Nephron progenitor cell (in vitro differentiated cells): ENCODE measurements around the gene STUB1.
A peak's percentile ranks its signal among the peaks of the same experiment; 100 is the strongest.

Experiments used
- DNase-seq: peaks from one replicate; pipeline ENCODE4 v3.0.0; 2021
- H3K27ac Mint-ChIP-seq: 2 replicates; pipeline ENCODE4 v1.8.0; 2021; ENCODE audit warnings: mild to moderate bottlenecking, moderate library complexity, mixed read lengths
- H3K27me3 Mint-ChIP-seq: 2 replicates; pipeline ENCODE4 v1.8.0; 2021; ENCODE audit warnings: mild to moderate bottlenecking, low read depth, mixed read lengths; ENCODE audit not compliant: poor library complexity
- H3K36me3 Mint-ChIP-seq: 2 replicates; pipeline ENCODE4 v1.8.0; 2021; ENCODE audit warnings: low read depth, mixed read lengths
- H3K4me1 Mint-ChIP-seq: 2 replicates; pipeline ENCODE4 v1.8.0; 2021; ENCODE audit warnings: mixed read lengths
- H3K4me3 Mint-ChIP-seq: 2 replicates; pipeline ENCODE4 v1.8.0; 2021; ENCODE audit warnings: mild to moderate bottlenecking, moderate library complexity, mixed read lengths
- H3K9me3 Mint-ChIP-seq: 2 replicates; pipeline ENCODE4 v1.8.0; 2021; ENCODE audit warnings: mild to moderate bottlenecking, moderate library complexity, mixed read lengths
- TF ChIP-seq, protein P1 (sequence below): fragments of 200-600 bp; sonication (generic); IDR thresholded peaks from 2 replicates; pipeline ENCODE4 v1.5.0; 2021; ENCODE audit warnings: antibody characterized with exemption

The STUB1 gene

DNA sequence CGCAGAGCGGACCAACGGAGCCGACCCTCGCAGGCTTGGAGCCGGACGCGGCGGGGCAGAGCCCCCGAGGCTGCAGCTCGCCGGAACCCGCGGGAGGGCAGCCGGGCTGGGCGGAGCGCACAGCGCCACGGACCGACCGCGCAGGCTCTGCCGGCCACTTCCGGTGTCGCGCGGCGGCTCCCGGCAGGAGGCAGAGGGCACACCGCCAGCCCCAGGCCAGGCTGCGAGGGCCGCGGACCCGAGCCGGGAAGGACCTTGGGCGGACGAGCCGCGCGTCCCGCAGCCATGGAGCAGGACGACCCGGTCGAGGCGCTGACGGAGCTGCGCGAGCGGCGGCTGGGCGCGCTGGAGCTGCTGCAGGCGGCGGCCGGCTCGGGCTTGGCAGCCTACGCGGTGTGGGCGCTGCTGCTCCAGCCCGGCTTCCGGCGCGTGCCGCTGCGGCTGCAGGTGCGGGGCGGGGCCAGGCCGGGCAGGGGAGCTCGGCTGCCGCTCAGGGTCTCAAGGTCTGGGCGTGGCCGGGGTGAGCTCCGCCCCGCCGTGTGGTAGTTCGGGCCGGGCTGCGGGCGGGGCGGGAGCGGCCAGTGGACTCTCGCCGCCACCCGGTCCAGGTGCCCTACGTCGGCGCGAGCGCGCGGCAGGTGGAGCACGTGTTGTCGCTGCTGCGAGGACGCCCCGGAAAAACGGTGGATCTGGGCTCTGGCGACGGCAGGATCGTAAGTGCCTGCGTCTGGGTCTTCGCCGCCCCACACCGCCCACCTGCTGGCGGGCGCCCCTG lies 41.0 kb downstream of the STUB1 start, which contains the start of gene ANTKMT:
TSS of gene ANTKMT (plus strand) at position 157 of the 775 bp plus-strand sequence. CDS start at position 286, 129 bp downstream.
- H3K9me3 Mint-ChIP-seq = no peaks in the 10 kb centered on the region
- H3K36me3 Mint-ChIP-seq = no peaks in the 10 kb centered on the region
- TF ChIP-seq, protein P1, sequence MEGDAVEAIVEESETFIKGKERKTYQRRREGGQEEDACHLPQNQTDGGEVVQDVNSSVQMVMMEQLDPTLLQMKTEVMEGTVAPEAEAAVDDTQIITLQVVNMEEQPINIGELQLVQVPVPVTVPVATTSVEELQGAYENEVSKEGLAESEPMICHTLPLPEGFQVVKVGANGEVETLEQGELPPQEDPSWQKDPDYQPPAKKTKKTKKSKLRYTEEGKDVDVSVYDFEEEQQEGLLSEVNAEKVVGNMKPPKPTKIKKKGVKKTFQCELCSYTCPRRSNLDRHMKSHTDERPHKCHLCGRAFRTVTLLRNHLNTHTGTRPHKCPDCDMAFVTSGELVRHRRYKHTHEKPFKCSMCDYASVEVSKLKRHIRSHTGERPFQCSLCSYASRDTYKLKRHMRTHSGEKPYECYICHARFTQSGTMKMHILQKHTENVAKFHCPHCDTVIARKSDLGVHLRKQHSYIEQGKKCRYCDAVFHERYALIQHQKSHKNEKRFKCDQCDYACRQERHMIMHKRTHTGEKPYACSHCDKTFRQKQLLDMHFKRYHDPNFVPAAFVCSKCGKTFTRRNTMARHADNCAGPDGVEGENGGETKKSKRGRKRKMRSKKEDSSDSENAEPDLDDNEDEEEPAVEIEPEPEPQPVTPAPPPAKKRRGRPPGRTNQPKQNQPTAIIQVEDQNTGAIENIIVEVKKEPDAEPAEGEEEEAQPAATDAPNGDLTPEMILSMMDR = no peak
- H3K4me3 Mint-ChIP-seq = peak within 1 kb of the TSS; percentile 86
- peak; percentile 93 for DNase-seq
- peaks cover 24% of the 10 kb centered on the region for H3K4me1 Mint-ChIP-seq
- H3K27me3 Mint-ChIP-seq = peaks cover 4% of the 10 kb centered on the region
- H3K27ac Mint-ChIP-seq = peak within 1 kb of the TSS; percentile 96

DNA sequence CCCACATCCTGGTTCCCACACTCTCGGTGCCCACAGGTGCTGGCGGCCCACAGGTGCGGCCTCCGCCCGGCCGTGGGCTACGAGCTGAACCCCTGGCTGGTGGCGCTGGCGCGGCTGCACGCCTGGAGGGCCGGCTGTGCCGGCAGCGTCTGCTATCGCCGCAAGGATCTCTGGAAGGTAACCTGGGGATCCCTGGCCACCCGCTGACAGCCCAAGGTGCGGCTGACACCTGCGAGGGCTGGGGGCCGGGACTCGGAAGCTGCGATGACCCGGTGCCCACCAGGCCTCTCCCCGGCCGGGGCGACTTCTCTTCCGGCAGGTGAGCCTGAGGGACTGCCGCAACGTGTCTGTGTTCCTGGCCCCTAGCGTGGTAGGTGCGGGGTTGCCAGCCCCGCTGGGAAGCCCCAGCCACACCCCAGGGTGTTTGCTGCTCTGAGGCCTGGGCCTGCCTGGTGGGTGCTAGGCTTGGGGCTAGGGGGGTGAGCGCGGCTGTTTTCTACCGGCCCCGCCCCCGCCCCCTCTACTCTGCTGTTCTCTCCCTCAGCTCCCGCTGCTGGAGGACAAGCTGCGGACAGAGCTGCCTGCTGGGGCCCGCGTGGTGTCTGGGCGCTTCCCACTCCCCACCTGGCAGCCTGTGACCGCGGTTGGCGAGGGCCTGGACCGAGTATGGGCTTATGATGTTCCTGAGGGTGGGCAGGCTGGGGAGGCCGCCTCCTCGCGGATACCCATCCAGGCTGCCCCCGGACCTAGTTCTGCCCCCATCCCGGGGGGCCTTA lies 41.7 kb downstream of the STUB1 start:
- H3K27me3 Mint-ChIP-seq = peaks cover 7% of the 10 kb centered on the region
- DNase-seq = no peak
- no peak overlapping the region for H3K27ac Mint-ChIP-seq
- no peaks in the 10 kb centered on the region for H3K9me3 Mint-ChIP-seq
- TF ChIP-seq, protein P1 = no peak
- H3K36me3 Mint-ChIP-seq = no peaks in the 10 kb centered on the region
- peak overlapping the region; percentile 40 for H3K4me3 Mint-ChIP-seq
- H3K4me1 Mint-ChIP-seq = peaks cover 20% of the 10 kb centered on the region

DNA sequence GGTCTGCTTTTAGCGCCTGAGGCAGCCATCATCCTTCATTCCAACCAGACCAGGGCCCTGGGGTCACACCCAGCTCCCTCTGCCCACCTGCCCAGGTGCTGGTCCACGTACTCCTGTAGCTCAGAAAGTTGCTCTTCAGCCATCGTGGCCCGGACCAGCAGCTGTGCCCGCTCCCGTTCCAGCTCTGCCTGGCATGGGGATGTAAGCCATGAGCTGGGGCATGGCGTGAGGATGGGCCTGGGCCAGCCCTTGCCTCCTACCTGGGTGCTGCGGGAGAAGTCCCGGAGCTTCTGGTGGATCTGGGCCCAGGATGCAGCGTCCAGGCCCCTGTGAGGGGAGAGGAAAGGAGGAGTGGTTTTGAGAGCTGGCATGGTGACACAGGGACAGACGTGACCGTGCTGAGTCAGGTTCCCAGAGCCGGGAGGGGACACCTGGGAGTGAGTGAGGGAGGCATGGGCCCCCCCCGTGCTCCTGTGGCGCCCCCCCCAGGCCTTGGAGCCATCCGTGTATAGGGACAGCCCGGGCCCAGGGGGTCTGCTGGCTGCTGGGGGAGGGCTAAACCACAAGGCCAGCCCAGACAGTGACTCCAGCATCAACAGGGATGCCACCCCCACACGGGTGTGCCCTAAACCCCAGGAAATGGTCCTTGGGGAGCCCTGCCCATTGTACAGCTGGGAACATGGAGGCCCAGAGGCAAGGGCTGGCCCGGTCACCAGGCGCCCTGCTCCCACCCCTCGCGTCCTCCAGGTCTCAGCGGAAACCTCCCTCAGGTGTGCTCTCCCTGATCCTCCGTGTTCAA lies 42.8 kb downstream of the STUB1 start:
- H3K27me3 Mint-ChIP-seq = peaks cover 7% of the 10 kb centered on the region
- no peaks in the 10 kb centered on the region for H3K9me3 Mint-ChIP-seq
- H3K4me3 Mint-ChIP-seq = no peak overlapping the region
- TF ChIP-seq, protein P1 = no peak
- H3K4me1 Mint-ChIP-seq = peaks cover 20% of the 10 kb centered on the region
- DNase-seq = no peak
- no peak overlapping the region for H3K27ac Mint-ChIP-seq
- H3K36me3 Mint-ChIP-seq = no peaks in the 10 kb centered on the region

DNA sequence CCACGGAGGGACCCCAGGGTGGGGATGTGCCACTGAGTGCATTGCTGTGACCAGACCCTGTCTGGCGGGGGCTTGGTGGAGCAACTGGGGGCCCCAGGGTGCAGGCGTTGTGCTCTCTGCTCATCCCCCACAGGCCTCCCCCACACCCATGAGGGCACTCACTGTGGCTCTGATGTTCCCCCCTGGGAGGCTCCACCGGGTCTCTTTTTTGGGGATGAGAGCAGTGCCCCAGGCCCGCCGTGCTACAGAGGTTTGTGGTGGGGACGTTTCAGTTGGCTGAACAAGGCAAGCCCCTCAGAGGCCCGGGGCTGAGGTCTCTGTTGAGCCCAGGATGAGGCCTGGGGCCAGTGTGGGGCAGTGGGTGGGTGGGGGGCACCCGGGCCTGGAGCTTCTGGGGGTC lies 43.5 kb downstream of the STUB1 start:
- H3K4me3 Mint-ChIP-seq = no peak overlapping the region
- no peaks in the 10 kb centered on the region for H3K36me3 Mint-ChIP-seq
- H3K9me3 Mint-ChIP-seq = no peaks in the 10 kb centered on the region
- DNase-seq = no peak
- H3K27me3 Mint-ChIP-seq = peaks cover 8% of the 10 kb centered on the region
- peaks cover 17% of the 10 kb centered on the region for H3K4me1 Mint-ChIP-seq
- TF ChIP-seq, protein P1 = no peak
- H3K27ac Mint-ChIP-seq = no peak overlapping the region

DNA sequence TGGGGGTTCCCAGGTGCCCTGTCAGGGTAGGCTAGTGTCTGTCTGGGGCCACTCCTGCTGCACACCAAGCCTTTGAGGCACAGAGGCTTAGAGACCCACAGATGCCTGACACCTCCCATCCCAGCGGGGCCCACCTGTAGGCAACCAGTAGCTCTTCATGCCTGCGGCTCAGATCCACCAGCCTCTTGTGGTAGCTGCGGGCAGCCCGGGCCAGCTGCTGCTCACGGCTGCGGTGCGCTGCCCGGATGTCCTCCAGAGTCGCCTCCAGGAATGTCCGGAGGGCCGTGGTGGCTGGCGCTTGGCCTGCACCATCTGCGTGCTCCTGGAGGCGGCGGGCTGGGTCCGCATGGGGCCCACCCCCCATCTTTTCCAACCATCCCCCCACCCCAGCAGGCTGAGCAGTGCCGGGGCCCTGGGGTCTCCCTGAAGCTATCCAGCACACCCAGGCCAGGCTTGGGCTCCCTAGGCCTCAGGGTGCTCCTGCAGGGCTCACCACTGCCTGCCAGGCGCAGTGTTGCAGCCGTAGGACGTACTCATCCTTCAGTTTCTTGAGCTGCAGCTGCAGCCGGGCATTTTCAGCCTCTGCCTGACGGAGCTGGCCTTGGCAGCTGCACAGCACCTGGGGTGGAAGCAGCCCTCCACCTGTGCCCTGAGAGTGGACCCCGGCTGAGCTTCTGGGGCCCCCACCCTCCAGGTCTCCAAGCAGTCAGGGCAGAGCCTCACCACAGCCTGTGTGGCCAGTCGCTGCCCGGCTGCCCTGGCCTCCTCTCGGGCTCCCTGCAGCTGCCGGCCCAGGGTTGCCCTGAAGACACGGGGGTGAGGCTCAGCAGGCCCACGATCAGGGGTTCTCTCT lies 44.2 kb downstream of the STUB1 start:
- no peak overlapping the region for H3K4me3 Mint-ChIP-seq
- TF ChIP-seq, protein P1 = no peak
- no peaks in the 10 kb centered on the region for H3K36me3 Mint-ChIP-seq
- no peaks in the 10 kb centered on the region for H3K9me3 Mint-ChIP-seq
- peaks cover 10% of the 10 kb centered on the region for H3K4me1 Mint-ChIP-seq
- H3K27me3 Mint-ChIP-seq = peaks cover 12% of the 10 kb centered on the region
- H3K27ac Mint-ChIP-seq = no peak overlapping the region
- no peak for DNase-seq
